ENCODE data around the gene AKT3. TPM values are rescaled to one million over a fixed set of nuclear protein-coding genes. Genes with fewer than 3 reads are reported as not detected.

The AKT3 gene
- total and polyA plus RNA-seq, 5 donors from 2014 or later, result 0.81 to 84.2 (median 2.8) TPM

DNA sequence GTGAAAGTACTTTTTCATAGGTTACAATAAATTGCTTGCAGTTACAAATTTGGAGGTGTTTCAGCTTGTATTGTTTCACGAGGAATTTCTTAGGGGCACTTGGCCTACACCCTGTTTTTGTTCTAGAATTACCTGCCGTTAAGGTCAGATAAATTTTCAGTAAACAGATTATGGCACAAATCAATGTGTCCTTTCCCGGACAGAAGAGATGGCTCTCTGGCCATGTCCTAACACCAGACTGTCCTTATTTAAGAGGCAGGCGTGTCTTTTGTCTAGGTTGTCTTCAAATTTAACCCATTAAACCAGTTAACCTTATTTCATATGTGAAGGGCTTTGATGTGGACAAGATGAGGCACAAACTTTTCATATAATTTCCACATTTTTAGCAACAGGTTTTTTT lies 350.8 kb downstream of the AKT3 start:
- Histone ChIP-seq H3K9me3 (ENCODE audit: control insufficient read depth in 2 of 2, low read length in 2 of 2) (no peaks in the 10 kb centered on the region), H3K4me1 (ENCODE audit: control insufficient read depth, insufficient read depth, low read length, poor library complexity, severe bottlenecking) (no peaks in the 10 kb centered on the region), H3K36me3 (ENCODE audit: control insufficient read depth, insufficient read depth, low read length) (peaks cover 6% of the 10 kb centered on the region), H3K4me3 (ENCODE audit: low read depth, low read length) (no peak overlapping the region), H3K27me3 (ENCODE audit: control insufficient read depth, insufficient read depth, low read length) (no peaks in the 10 kb centered on the region), H3K27ac (ENCODE audit: insufficient read depth, low read length, poor library complexity, severe bottlenecking) (no peak overlapping the region)
- peaks cover 38% of the 10 kb centered on the region for H3K36me3 Mint-ChIP-seq
- H3K9me3 Mint-ChIP-seq, result peaks cover 0 to 2% (median 0%) of the 10 kb centered on the region in 7 donors
- no peak overlapping the region for H3K27ac Mint-ChIP-seq
- peaks cover 0 to 2% (median 0%) of the 10 kb centered on the region in 4 donors for H3K4me1 Mint-ChIP-seq
- ATAC-seq (ENCODE audit: low read depth in 2 of 2), result no peak
- H3K27me3 Mint-ChIP-seq, result no peaks in the 10 kb centered on the region
- no peak for DNase-seq
- no peak overlapping the region for H3K4me3 Mint-ChIP-seq

DNA sequence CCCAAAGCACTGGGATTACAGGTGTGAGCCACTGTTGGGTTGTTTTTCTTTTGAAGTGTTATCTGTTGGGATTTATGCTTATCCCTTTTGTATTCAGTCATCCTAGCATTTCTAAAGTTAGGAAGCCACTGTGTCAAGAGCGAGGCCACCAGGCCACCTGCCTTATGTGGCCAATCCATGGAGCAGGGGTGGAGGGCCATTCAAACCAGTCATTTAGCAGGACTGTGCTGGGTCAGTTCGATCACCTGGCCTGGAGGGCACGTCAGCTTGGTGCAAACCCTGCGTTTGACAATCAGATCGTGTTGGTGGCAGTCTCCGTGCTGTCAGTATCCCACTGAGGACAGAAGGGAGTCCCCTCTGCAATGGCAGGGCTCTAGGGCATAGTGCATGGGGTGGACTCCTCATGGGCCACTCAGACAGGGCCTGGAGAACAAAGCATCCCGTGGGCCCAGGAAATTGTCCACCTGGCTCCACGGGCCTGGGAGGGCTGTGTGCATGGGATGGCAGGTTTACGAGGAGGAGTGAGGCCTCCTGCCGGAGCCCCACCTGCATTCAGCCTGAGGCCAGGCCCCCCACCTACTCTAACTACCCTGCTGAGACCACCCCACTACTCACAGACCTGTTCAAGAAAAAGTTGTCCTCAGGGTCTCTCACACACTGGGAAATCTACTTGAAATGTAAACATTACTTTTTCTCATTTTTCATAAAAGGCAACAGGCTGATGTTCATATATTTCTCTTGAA lies 351.9 kb downstream of the AKT3 start:
- Mint-ChIP-seq H3K9me3 (peaks cover 0 to 2% (median 0%) of the 10 kb centered on the region in 7 donors), H3K27ac (peak overlapping the region in 1 of 3 donors; percentile 49), H3K36me3 (peaks cover 29% of the 10 kb centered on the region), H3K27me3 (no peaks in the 10 kb centered on the region), H3K4me1 (peaks cover 0 to 2% (median 0%) of the 10 kb centered on the region in 4 donors), H3K4me3 (no peak overlapping the region)
- Histone ChIP-seq H3K9me3 (ENCODE audit: control insufficient read depth in 2 of 2, low read length in 2 of 2) (no peaks in the 10 kb centered on the region), H3K27ac (ENCODE audit: insufficient read depth, low read length, poor library complexity, severe bottlenecking) (no peak overlapping the region), H3K27me3 (ENCODE audit: control insufficient read depth, insufficient read depth, low read length) (no peaks in the 10 kb centered on the region), H3K4me3 (ENCODE audit: low read depth, low read length) (no peak overlapping the region), H3K36me3 (ENCODE audit: control insufficient read depth, insufficient read depth, low read length) (peaks cover 6% of the 10 kb centered on the region), H3K4me1 (ENCODE audit: control insufficient read depth, insufficient read depth, low read length, poor library complexity, severe bottlenecking) (no peaks in the 10 kb centered on the region)
- ATAC-seq (ENCODE audit: low read depth in 2 of 2) (no peak), DNase-seq (no peak)

DNA sequence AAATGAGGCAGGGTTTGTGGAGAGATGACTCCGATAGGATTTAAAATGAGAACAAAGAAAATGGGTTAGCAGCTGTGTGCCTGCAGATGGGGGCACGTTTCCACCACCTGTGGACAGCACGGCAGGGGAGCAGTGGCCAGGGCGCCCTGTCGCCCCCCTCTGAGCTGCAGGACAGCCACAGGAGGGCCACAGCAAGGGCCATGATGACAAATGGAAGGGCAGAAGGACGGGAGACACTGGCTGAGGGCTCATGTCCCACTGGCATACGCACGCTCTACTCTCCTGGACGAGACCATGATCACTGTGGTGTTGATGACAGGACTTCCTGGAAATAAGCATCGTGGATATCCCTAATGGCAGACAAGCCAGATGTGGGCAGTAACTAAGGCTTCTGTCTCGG lies 353.2 kb downstream of the AKT3 start:
- H3K27me3 Mint-ChIP-seq, result no peaks in the 10 kb centered on the region
- no peaks in the 10 kb centered on the region for H3K4me1 Mint-ChIP-seq
- Histone ChIP-seq H3K9me3 (ENCODE audit: control insufficient read depth in 2 of 2, low read length in 2 of 2) (no peaks in the 10 kb centered on the region), H3K27me3 (ENCODE audit: control insufficient read depth, insufficient read depth, low read length) (no peaks in the 10 kb centered on the region), H3K4me1 (ENCODE audit: control insufficient read depth, insufficient read depth, low read length, poor library complexity, severe bottlenecking) (no peaks in the 10 kb centered on the region), H3K36me3 (ENCODE audit: control insufficient read depth, insufficient read depth, low read length) (peaks cover 6% of the 10 kb centered on the region), H3K4me3 (ENCODE audit: low read depth, low read length) (no peak overlapping the region), H3K27ac (ENCODE audit: insufficient read depth, low read length, poor library complexity, severe bottlenecking) (no peak overlapping the region)
- H3K4me3 Mint-ChIP-seq, result no peak overlapping the region
- peaks cover 0 to 2% (median 0%) of the 10 kb centered on the region in 7 donors for H3K9me3 Mint-ChIP-seq
- ATAC-seq (ENCODE audit: low read depth in 2 of 2) (peak in 1 of 2 donors; percentile 7), DNase-seq (no peak)
- peaks cover 18% of the 10 kb centered on the region for H3K36me3 Mint-ChIP-seq
- no peak overlapping the region for H3K27ac Mint-ChIP-seq

DNA sequence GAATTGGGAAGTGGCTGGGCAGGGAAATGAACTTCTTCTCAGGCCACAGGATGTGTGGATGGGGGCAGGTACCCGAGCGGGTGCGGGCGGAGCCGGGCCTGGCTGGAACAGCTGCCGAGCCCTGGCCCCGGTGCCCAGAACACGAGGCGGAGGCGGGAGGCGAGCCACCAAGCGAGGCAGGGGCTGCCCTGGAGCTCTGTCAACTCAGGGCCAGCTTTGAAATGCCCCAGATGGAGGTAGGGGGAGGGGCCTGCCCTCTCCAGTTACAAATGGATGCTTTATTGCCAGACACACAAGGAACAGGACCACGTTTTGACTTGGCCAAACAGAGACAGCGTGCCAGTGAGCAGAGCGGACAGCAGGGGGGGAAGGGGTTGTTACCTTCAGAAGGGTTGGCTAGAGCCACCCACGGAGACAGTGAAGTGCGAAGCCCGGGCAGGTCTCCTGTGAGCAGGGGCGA lies 353.8 kb downstream of the AKT3 start:
- Histone ChIP-seq H3K27me3 (ENCODE audit: control insufficient read depth, insufficient read depth, low read length) (no peaks in the 10 kb centered on the region), H3K4me3 (ENCODE audit: low read depth, low read length) (no peak overlapping the region), H3K27ac (ENCODE audit: insufficient read depth, low read length, poor library complexity, severe bottlenecking) (no peak overlapping the region), H3K4me1 (ENCODE audit: control insufficient read depth, insufficient read depth, low read length, poor library complexity, severe bottlenecking) (no peaks in the 10 kb centered on the region), H3K9me3 (ENCODE audit: control insufficient read depth in 2 of 2, low read length in 2 of 2) (no peaks in the 10 kb centered on the region), H3K36me3 (ENCODE audit: control insufficient read depth, insufficient read depth, low read length) (peaks cover 6% of the 10 kb centered on the region)
- Mint-ChIP-seq H3K4me1 (no peaks in the 10 kb centered on the region), H3K36me3 (peaks cover 16% of the 10 kb centered on the region), H3K9me3 (peaks cover 0 to 2% (median 0%) of the 10 kb centered on the region in 7 donors), H3K27me3 (no peaks in the 10 kb centered on the region), H3K4me3 (no peak overlapping the region), H3K27ac (peak overlapping the region in 1 of 3 donors; percentile 35)
- ATAC-seq (ENCODE audit: low read depth in 2 of 2), result no peak
- DNase-seq, result no peak

DNA sequence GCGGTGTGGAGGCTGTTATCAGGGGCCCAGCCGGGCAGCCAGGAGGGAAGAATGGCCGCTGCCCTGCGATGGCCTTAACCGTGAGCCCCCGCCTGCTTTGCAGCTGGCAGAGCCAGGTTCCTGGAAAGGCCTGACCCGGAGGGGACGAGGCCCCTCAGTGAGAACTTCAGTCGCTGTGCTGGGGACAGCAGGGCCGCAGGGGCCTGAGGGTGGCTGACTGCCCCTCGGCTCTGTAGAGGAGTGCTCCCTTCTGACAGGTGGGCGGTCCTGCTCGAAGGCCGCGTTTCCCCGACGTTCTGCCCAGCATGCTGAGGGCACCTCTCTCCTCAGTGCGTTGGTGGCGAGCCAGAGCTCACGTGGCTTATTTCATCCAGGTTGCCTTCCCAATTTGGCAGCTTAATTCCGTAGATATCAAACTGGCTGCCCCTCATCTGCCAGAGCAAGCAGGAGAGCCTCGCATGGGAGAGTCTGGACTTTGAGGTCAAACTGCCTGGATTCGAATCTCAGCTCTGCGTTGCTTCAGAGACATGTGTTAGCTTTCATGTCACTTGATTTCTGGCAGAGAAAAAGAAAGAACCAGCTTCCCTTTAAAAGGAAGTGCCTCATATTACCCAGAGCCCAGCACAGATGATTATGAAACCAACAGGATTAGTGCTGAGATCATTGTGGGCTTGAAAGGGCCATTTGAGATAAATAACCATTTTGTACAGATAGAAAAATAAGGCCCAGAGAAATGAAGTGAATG lies 354.4 kb downstream of the AKT3 start:
- Mint-ChIP-seq H3K27me3 (no peaks in the 10 kb centered on the region), H3K36me3 (peaks cover 13% of the 10 kb centered on the region), H3K27ac (no peak overlapping the region), H3K9me3 (peaks cover 0 to 2% (median 0%) of the 10 kb centered on the region in 7 donors), H3K4me3 (no peak overlapping the region), H3K4me1 (no peaks in the 10 kb centered on the region)
- Histone ChIP-seq H3K27me3 (ENCODE audit: control insufficient read depth, insufficient read depth, low read length) (no peaks in the 10 kb centered on the region), H3K27ac (ENCODE audit: insufficient read depth, low read length, poor library complexity, severe bottlenecking) (no peak overlapping the region), H3K4me1 (ENCODE audit: control insufficient read depth, insufficient read depth, low read length, poor library complexity, severe bottlenecking) (no peaks in the 10 kb centered on the region), H3K4me3 (ENCODE audit: low read depth, low read length) (no peak overlapping the region), H3K36me3 (ENCODE audit: control insufficient read depth, insufficient read depth, low read length) (peaks cover 6% of the 10 kb centered on the region), H3K9me3 (ENCODE audit: control insufficient read depth in 2 of 2, low read length in 2 of 2) (no peaks in the 10 kb centered on the region)
- ATAC-seq (ENCODE audit: low read depth in 2 of 2) (no peak), DNase-seq (no peak)

DNA sequence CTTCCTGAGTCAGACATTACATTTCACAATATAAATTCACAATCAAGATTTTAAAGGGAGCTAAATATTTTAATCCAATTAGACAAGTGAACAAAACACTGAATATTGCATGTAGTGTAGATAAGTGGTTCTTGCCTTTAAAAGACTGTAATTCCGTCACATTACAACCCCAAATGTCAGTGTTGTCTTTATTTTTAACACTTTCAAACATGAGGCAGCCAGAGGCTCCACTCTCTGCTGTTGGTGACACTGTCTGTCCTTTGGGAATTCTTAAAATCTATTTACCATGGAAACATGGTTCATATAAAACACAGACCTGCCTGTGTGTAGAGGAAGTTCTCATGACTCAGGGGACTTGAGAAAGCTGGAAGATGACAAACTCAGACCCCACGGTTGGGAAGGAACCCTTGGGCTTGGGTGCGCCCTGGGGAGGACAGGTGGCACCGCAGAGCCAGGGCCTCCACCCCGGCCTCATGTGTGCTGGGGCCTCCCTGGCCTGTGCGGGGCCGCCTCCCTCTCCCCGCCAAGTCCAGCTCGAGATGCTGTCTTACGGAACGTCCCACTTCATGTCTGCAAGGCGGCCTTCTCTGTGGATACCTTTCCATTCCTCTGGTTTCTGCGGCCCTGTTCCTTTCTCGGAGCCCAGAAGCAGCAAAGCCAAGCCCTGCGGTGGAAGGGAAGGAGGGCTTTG lies 355.2 kb downstream of the AKT3 start:
- H3K36me3 ChIP-seq (ENCODE audit: control insufficient read depth, insufficient read depth, low read length), result peaks cover 6% of the 10 kb centered on the region
- H3K27me3 ChIP-seq (ENCODE audit: control insufficient read depth, insufficient read depth, low read length), result no peaks in the 10 kb centered on the region
- Mint-ChIP-seq H3K27me3 (no peaks in the 10 kb centered on the region), H3K9me3 (peaks cover 0 to 2% (median 0%) of the 10 kb centered on the region in 7 donors), H3K27ac (peak overlapping the region in 1 of 3 donors; percentile 42), H3K36me3 (peaks cover 16% of the 10 kb centered on the region), H3K4me3 (no peak overlapping the region), H3K4me1 (no peaks in the 10 kb centered on the region)
- DNase-seq (no peak), ATAC-seq (ENCODE audit: low read depth in 2 of 2) (no peak)
- no peaks in the 10 kb centered on the region for H3K9me3 ChIP-seq (ENCODE audit: control insufficient read depth in 2 of 2, low read length in 2 of 2)
- no peak overlapping the region for H3K27ac ChIP-seq (ENCODE audit: insufficient read depth, low read length, poor library complexity, severe bottlenecking)
- no peak overlapping the region for H3K4me3 ChIP-seq (ENCODE audit: low read depth, low read length)
- no peaks in the 10 kb centered on the region for H3K4me1 ChIP-seq (ENCODE audit: control insufficient read depth, insufficient read depth, low read length, poor library complexity, severe bottlenecking)

DNA sequence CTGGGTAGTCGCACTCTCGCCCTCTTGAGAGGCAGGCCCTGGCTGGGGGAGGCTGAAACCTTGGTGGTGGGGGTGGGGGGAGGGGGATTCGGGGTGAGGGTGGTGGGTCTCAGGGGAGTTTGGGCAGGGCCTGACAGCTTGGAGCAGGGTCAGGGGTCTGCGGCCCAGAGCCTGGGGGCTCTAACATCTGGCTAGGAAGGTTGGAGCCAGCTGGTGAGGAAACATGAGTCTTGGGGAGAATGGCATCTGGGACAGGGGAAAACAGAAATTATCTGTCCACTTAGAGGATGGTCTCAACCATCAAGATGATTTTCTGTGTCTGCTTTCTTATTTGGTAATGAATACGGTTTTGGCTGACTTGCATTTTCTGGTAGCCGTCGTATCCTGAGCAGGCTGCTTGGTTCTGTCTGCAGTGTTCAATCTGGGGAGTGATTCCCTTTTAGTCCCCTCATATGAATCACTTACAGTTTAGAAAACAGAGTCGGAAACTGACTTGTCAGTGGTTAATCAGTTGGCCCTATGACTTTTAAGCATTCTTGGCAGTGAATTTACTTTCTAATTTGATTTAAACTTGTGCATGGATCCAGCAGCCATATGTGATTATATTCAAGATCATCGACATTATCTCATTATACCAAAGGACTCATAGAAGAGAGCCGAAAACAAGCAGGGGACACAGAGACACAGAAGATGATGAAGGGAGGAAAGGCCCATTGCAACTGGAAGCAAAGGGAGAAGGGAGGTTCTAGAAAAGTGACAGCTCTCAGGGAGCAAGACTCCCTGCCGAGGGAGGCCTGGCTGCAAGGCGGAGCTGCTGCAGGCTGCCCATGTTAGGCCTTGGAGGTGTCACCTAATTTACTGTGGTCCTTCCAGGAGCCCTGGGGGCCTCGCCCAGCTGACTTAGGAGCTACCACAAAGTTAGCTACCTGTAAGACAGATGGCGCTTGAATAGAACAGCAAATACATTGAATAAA lies 356.6 kb downstream of the AKT3 start:
- Mint-ChIP-seq H3K4me1 (no peaks in the 10 kb centered on the region), H3K4me3 (no peak overlapping the region), H3K9me3 (peaks cover 0 to 2% (median 0%) of the 10 kb centered on the region in 7 donors), H3K36me3 (peaks cover 21% of the 10 kb centered on the region), H3K27me3 (no peaks in the 10 kb centered on the region), H3K27ac (peak overlapping the region in 1 of 3 donors; percentile 11)
- Histone ChIP-seq H3K27me3 (ENCODE audit: control insufficient read depth, insufficient read depth, low read length) (no peaks in the 10 kb centered on the region), H3K36me3 (ENCODE audit: control insufficient read depth, insufficient read depth, low read length) (peaks cover 3% of the 10 kb centered on the region), H3K9me3 (ENCODE audit: control insufficient read depth in 2 of 2, low read length in 2 of 2) (no peaks in the 10 kb centered on the region), H3K27ac (ENCODE audit: insufficient read depth, low read length, poor library complexity, severe bottlenecking) (no peak overlapping the region), H3K4me3 (ENCODE audit: low read depth, low read length) (no peak overlapping the region), H3K4me1 (ENCODE audit: control insufficient read depth, insufficient read depth, low read length, poor library complexity, severe bottlenecking) (no peaks in the 10 kb centered on the region)
- DNase-seq, result no peak
- ATAC-seq (ENCODE audit: low read depth in 2 of 2), result no peak

Measured in CD4-positive, CD25-positive, alpha-beta regulatory T cell (primary cell).